H1 (cell line): Measurements from ENCODE around the gene CSNK1G2. TPM values are rescaled to one million over a fixed set of nuclear protein-coding genes. Genes with fewer than 3 reads are reported as not detected.

Source experiments
- CTCF ChIA-PET: fragments of 300-600 bp; sonication (Branson Sonifier 250); formaldehyde crosslinking; loops from one replicate; lab custom pipeline; 2021; ENCODE audit not compliant: partially characterized antibody; lab: Charles Lee
- POLR2A ChIA-PET: fragments of 300-600 bp; sonication (Branson Sonifier 250); formaldehyde crosslinking; loops from one replicate; lab custom pipeline; 2021; ENCODE audit warnings: inconsistent platforms; ENCODE audit not compliant: partially characterized antibody; lab: Charles Lee
- DNase-seq, 2 experiments: peaks; one replicate each; pipeline versions ENCODE4 v3.0.0 to v3.0.0-alpha.2; 2010 to 2022; ENCODE audit warnings: low spot score in 2 of 2, low read depth in 1 of 2, mixed read lengths in 1 of 2
- FAIRE-seq: peaks from 2 replicates; lab custom pipeline; 2011; peaks lifted over from hg19 to GRCh38; lab: Jason Lieb, UNC
- H2AFZ ChIP-seq: 2 replicates; pipeline ENCODE4 v1.8.1; 2012; ENCODE audit warnings: low read length, inconsistent platforms
- H2AK5ac ChIP-seq: 2 replicates; pipeline ENCODE4 v1.6.1; 2013; ENCODE audit warnings: low read depth, low read length
- H2BK120ac ChIP-seq: replicated peaks from 2 replicates; pipeline ENCODE3; 2013; ENCODE audit warnings: low read depth, low read length, inconsistent platforms
- H2BK12ac ChIP-seq: 2 replicates; pipeline ENCODE4 v1.6.1; 2013; ENCODE audit warnings: low read depth, low read length
- H2BK15ac ChIP-seq: 2 replicates; pipeline ENCODE4 v1.6.1; 2013; ENCODE audit warnings: low read length
- H2BK20ac ChIP-seq: 2 replicates; pipeline ENCODE4 v1.6.1; 2013; ENCODE audit warnings: low read length
- H2BK5ac ChIP-seq: 2 replicates; pipeline ENCODE4 v1.6.1; 2013; ENCODE audit warnings: low read depth, low read length
- H3K14ac ChIP-seq: 2 replicates; pipeline ENCODE4 v1.6.1; 2013; ENCODE audit warnings: inconsistent platforms; ENCODE audit not compliant: insufficient read length
- H3K18ac ChIP-seq: 2 replicates; pipeline ENCODE4 v1.6.1; 2013; ENCODE audit warnings: low read length; ENCODE audit errors: extremely low read depth
- H3K23ac ChIP-seq: 2 replicates; pipeline ENCODE4 v1.6.1; 2013; ENCODE audit warnings: inconsistent platforms; ENCODE audit not compliant: insufficient read length
- H3K23me2 ChIP-seq: 2 replicates; pipeline ENCODE4 v1.6.1; 2013; ENCODE audit warnings: low read depth, low read length
- H3K27ac ChIP-seq: 2 replicates; pipeline ENCODE4 v1.6.1; 2011; ENCODE audit warnings: low read depth, low read length, inconsistent platforms
- H3K27me3 ChIP-seq, 4 experiments: replicated peaks in 1 of 4; 1 replicate in 1 of 4; 2 replicates in 3 of 4; pipeline versions ENCODE4 v1.6.1 to v1.8.1; 2011 to 2013; ENCODE audit warnings: low read length in 3 of 4, mild to moderate bottlenecking in 3 of 4, inconsistent platforms in 2 of 4, mixed read lengths in 2 of 4, moderate library complexity in 1 of 4; ENCODE audit not compliant: control insufficient read depth in 3 of 4, insufficient read depth in 3 of 4; ENCODE audit errors: extremely low read depth in 1 of 4
- H3K36me3 ChIP-seq, 4 experiments: 2 replicates each; pipeline versions ENCODE4 v1.6.1 to v1.8.1; 2011 to 2013; ENCODE audit warnings: mild to moderate bottlenecking in 4 of 4, low read length in 3 of 4, moderate library complexity in 2 of 4, control low read depth in 1 of 4, inconsistent platforms in 1 of 4; ENCODE audit not compliant: insufficient read depth in 4 of 4, control insufficient read depth in 2 of 4
- H3K4ac ChIP-seq: replicated peaks from 2 replicates; pipeline ENCODE3; 2013; ENCODE audit warnings: low read length, low read depth, mixed read lengths, inconsistent platforms; ENCODE audit not compliant: insufficient read length
- H3K4me1 ChIP-seq, 4 experiments: replicated peaks in 1 of 4; 1 replicate in 1 of 4; 2 replicates in 3 of 4; pipeline versions ENCODE4 v1.6.1 to v1.8.1; 2011 to 2013; ENCODE audit warnings: low read length in 3 of 4, inconsistent platforms in 2 of 4, mixed read lengths in 1 of 4; ENCODE audit not compliant: insufficient read depth in 4 of 4, control insufficient read depth in 3 of 4
- H3K4me2 ChIP-seq, 2 experiments: 2 replicates each; pipeline versions ENCODE4 v1.6.1 to v1.8.1; 2011 to 2013; ENCODE audit warnings: low read depth in 2 of 2, low read length in 2 of 2, control low read depth in 1 of 2, inconsistent platforms in 1 of 2, mild to moderate bottlenecking in 1 of 2; ENCODE audit not compliant: insufficient read depth in 1 of 2
- H3K4me3 ChIP-seq, 4 experiments: fragments of 200-600, 300-600 bp in 1 of 4; sonication (generic), shearing (Covaris generic), sonication (Bioruptor Twin) in 1 of 4; 2 replicates each; pipeline versions ENCODE4 v1.5.1 to v1.8.1; 2011 to 2016; ENCODE audit warnings: low read length in 4 of 4, low read depth in 3 of 4, control low read depth in 2 of 4, inconsistent platforms in 2 of 4, mild to moderate bottlenecking in 2 of 4, mixed read lengths in 1 of 4, moderate library complexity in 1 of 4; ENCODE audit not compliant: insufficient read depth in 2 of 4; ENCODE audit errors: extremely low read depth in 1 of 4
- H3K56ac ChIP-seq: replicated peaks from 2 replicates; pipeline ENCODE3; 2013; ENCODE audit warnings: low read depth, mild to moderate bottlenecking, mixed read lengths, low read length, inconsistent platforms; ENCODE audit not compliant: insufficient read length
- H3K79me1 ChIP-seq: 2 replicates; pipeline ENCODE4 v1.6.1; 2013; ENCODE audit warnings: low read depth, low read length, control low read depth
- H3K79me2 ChIP-seq, 2 experiments: 2 replicates each; pipeline versions ENCODE4 v1.6.1 to v1.8.1; 2012 to 2013; ENCODE audit warnings: low read length in 2 of 2, mild to moderate bottlenecking in 2 of 2, inconsistent platforms in 1 of 2; ENCODE audit not compliant: insufficient read depth in 2 of 2, control insufficient read depth in 1 of 2
- H3K9ac ChIP-seq, 4 experiments: replicated peaks in 1 of 4; 1 replicate in 1 of 4; 2 replicates in 3 of 4; pipeline versions ENCODE4 v1.6.1 to v1.8.1; 2011 to 2013; ENCODE audit warnings: low read depth in 3 of 4, low read length in 3 of 4, control low read depth in 2 of 4, mild to moderate bottlenecking in 2 of 4, moderate library complexity in 2 of 4, inconsistent platforms in 1 of 4; ENCODE audit errors: extremely low read depth in 1 of 4
- H3K9me3 ChIP-seq, 2 experiments: 2 replicates each; pipeline versions ENCODE4 v1.6.1 to v1.8.1; 2012 to 2013; ENCODE audit warnings: mild to moderate bottlenecking in 2 of 2, moderate library complexity in 2 of 2, control low read depth in 1 of 2, inconsistent platforms in 1 of 2, low read depth in 1 of 2, low read length in 1 of 2, mixed read lengths in 1 of 2; ENCODE audit not compliant: insufficient read depth in 2 of 2
- H4K20me1 ChIP-seq, 2 experiments: replicated peaks in 1 of 2; 2 replicates each; pipeline versions ENCODE3 to v1.8.1; 2011 to 2013; ENCODE audit warnings: inconsistent platforms in 2 of 2, low read length in 2 of 2, mild to moderate bottlenecking in 1 of 2; ENCODE audit not compliant: insufficient read depth in 2 of 2, control insufficient read depth in 1 of 2
- H4K5ac ChIP-seq: 2 replicates; pipeline ENCODE4 v1.6.1; 2013; ENCODE audit warnings: low read length, low read depth, mixed read lengths, inconsistent platforms; ENCODE audit not compliant: insufficient read length
- H4K8ac ChIP-seq: 2 replicates; pipeline ENCODE4 v1.8.0; 2013; ENCODE audit warnings: mild to moderate bottlenecking, moderate library complexity, low read length, inconsistent platforms; ENCODE audit not compliant: insufficient read depth; ENCODE audit errors: extremely low read depth
- H4K91ac ChIP-seq: replicated peaks from 2 replicates; pipeline ENCODE3; 2013; ENCODE audit warnings: low read length, mixed read lengths, inconsistent platforms; ENCODE audit not compliant: insufficient read length
- CTBP2 ChIP-seq: IDR thresholded peaks from 2 replicates; pipeline ENCODE4 v1.7.0; 2011; ENCODE audit warnings: borderline replicate concordance, mild to moderate bottlenecking, moderate library complexity, mixed read lengths, low read length; ENCODE audit not compliant: insufficient read depth, insufficient read length
- POLR2A ChIP-seq, 2 experiments: IDR thresholded peaks; 1 replicate in 1 of 2; 2 replicates in 1 of 2; pipeline ENCODE4 v1.6.1; 2011; ENCODE audit warnings: low read depth in 2 of 2, low read length in 2 of 2, mild to moderate bottlenecking in 2 of 2; ENCODE audit errors: control extremely low read depth in 1 of 2
- RFX5 ChIP-seq: IDR thresholded peaks from 2 replicates; pipeline ENCODE4 v1.6.1; 2011; ENCODE audit warnings: low read depth, low read length, improper control_type of control experiment, borderline replicate concordance
- RXRA ChIP-seq: IDR thresholded peaks from 2 replicates; pipeline ENCODE4 v1.6.1; 2011; ENCODE audit warnings: low read depth, mild to moderate bottlenecking, low read length, moderate library complexity; ENCODE audit not compliant: insufficient read depth
- SRF ChIP-seq: IDR thresholded peaks from 2 replicates; pipeline ENCODE4 v1.6.1; 2011; ENCODE audit warnings: mild to moderate bottlenecking, low read depth, low read length, moderate library complexity
- WGBS, 2 experiments: shearing (Covaris generic) in 1 of 2; methylation state at CpG; one replicate each; pipeline versions ENCODE4 v1.1.6 to v1.1.7; 2013 to 2015; ENCODE audit warnings: low lambda C conversion rate in 2 of 2, mixed read lengths in 2 of 2, inconsistent platforms in 1 of 2, low coverage in 1 of 2, missing lambda C conversion rate in 1 of 2; ENCODE audit not compliant: insufficient replicate concordance in 2 of 2, insufficient coverage in 1 of 2, insufficient read length in 1 of 2; ENCODE audit errors: extremely low coverage in 1 of 2, missing lambda C conversion rate in 1 of 2; 5-methylcytosine and 5-hydroxymethylcytosine counted together
- polyA plus RNA-seq, 7 experiments: library from polyadenylated mRNA; depleted of rRNA in 3 of 7; stranded (reverse) in 5 of 7; unstranded in 2 of 7; fragments of >200 nt in 5 of 7; fragments of 200-250 nt in 2 of 7; gene quantifications; 1 replicate in 5 of 7; 2 replicates in 1 of 7; 4 replicates in 1 of 7; pipeline versions ENCODE4 v1.2.1 to v1.2.3, GENCODE V29; 2011 to 2013; ENCODE audit warnings: missing spikeins in 2 of 7, mixed read lengths in 2 of 7
- total RNA-seq: library from RNA; stranded (reverse); fragmentation: NEBNext Ultra II Directional; extraction: Animal tissue kit (Norgen Biotek cat#: 25700); gene quantifications from 2 replicates; pipeline ENCODE4 v1.2.1, GENCODE V29; 2021

Gene CSNK1G2
- total and polyA plus RNA-seq, 2 of the 8 experiments (the other 6 are each of a cell fraction or from before 2014, with no cell fraction given): 99.5 to 130 TPM

- Histone ChIP-seq H3K23me2 (peaks cover 15% of the 10 kb centered on the region; the same call in 1 of the 2 replicates), H3K9me3 (no peaks in the 10 kb centered on the region), H3K9ac (no peak overlapping the region), H3K4me1 (peaks cover 0 to 23% (median 11%) of the 10 kb centered on the region in 4 experiments; a peak in 6 of 7 replicates), H2BK20ac (no peak overlapping the region), H3K18ac (no peak overlapping the region), H2BK15ac (no peak overlapping the region), H2AFZ (no peak overlapping the region), H3K27ac (no peak overlapping the region), H2AK5ac (no peak overlapping the region; the same call in 1 of the 2 replicates), H2BK120ac (no peak overlapping the region), H3K4ac (no peak overlapping the region), H3K27me3 (no peaks in the 10 kb centered on the region), H4K91ac (no peak overlapping the region), H3K4me2 (no peak overlapping the region), H3K79me2 (peaks cover 60 to 76% of the 10 kb centered on the region in 2 experiments), H3K23ac (no peak overlapping the region), H2BK12ac (no peak overlapping the region), H4K20me1 (peaks cover 39 to 46% of the 10 kb centered on the region in 2 experiments), H4K8ac (no peak overlapping the region), H3K14ac (no peak overlapping the region), H3K36me3 (no peaks in the 10 kb centered on the region), H3K56ac (no peak overlapping the region), H3K4me3 (no peak overlapping the region), H2BK5ac (peak overlapping the region; percentile 60; the same call in 1 of the 2 replicates), H3K79me1 (peaks cover 19% of the 10 kb centered on the region), H4K5ac (no peak overlapping the region)
- ChIA-PET POLR2A (interaction anchor here (0.6 to 3.4 kb wide), 8 partner anchors 8 to 144 kb away, joined by 3 to 13 read pairs (median 3); no protein-coding TSS in a partner anchor), CTCF (interaction anchor here (0.7 to 3.6 kb wide), 26 partner anchors 9 to 883 kb away, joined by 3 to 23 read pairs (median 5); no protein-coding TSS in a partner anchor)
- WGBS, 2 experiments: 93% methylated on average over 26 of the region's 30 CpGs; no CpG with 5 or more reads in 1 of the 2 experiments
- TF ChIP-seq RFX5 (no peak), POLR2A (IDR thresholded peaks at IDR 0.05; ENCODE audit: control extremely low read depth in 1 of 2, low read depth in 2 of 2, low read length in 2 of 2) (no peak), RXRA (no peak), CTBP2 (no peak), SRF (no peak)
- FAIRE-seq: no peak
- DNase-seq: no peak
Measured at GRCh38 chr19:1944916-1945561, 4.1 kb downstream of the CSNK1G2 start.
